Endothelial cell of umbilical vein (primary cell): ENCODE data around the gene PEX5L. TPM values are rescaled to one million over a fixed set of nuclear protein-coding genes. Genes with fewer than 3 reads are reported as not detected.

Experiments
- BruUV-seq: library from RNA; stranded (reverse); fragments of 400-500 nt; replicated peaks from 2 replicates; lab custom pipeline; 2021; lab: Mats Ljungman, UMichigan
- CTCF ChIA-PET: fragments of 300-600, 350-600 bp; sonication (Branson Sonifier 250); formaldehyde crosslinking; loops from one replicate; lab custom pipeline; 2021; ENCODE audit warnings: antibody characterized with exemption, inconsistent platforms; lab: Charles Lee
- POLR2A ChIA-PET: fragments of 300-600, 350-600 bp; sonication (Branson Sonifier 250); formaldehyde crosslinking; loops from one replicate; lab custom pipeline; 2021; ENCODE audit warnings: antibody characterized with exemption, inconsistent platforms; lab: Charles Lee
- DNase-seq: peaks from one replicate; pipeline ENCODE4 v3.0.0-alpha.2; 2011; ENCODE audit warnings: low read depth, low spot score
- FAIRE-seq: peaks from 2 replicates; lab custom pipeline; 2011; peaks lifted over from hg19 to GRCh38; lab: Jason Lieb, UNC
- H2AFZ ChIP-seq: 2 replicates; pipeline ENCODE4 v1.6.0; 2012; ENCODE audit warnings: low read depth, low read length, control low read depth, inconsistent platforms
- H3K27ac ChIP-seq: 2 replicates; pipeline ENCODE4 v1.5.1; 2011; ENCODE audit warnings: low read depth, mild to moderate bottlenecking, control low read depth, low read length, moderate library complexity; ENCODE audit not compliant: insufficient read depth
- H3K27me3 ChIP-seq, 2 experiments: 2 replicates each; pipeline versions ENCODE4 v1.6.0 to v1.6.1; 2011; ENCODE audit warnings: low read length in 2 of 2, mixed read lengths in 1 of 2; ENCODE audit not compliant: control insufficient read depth in 2 of 2, insufficient read depth in 2 of 2
- H3K36me3 ChIP-seq, 2 experiments: 2 replicates in 1 of 2; 3 replicates in 1 of 2; pipeline ENCODE4 v1.5.1; 2011; ENCODE audit warnings: low read length in 2 of 2, mild to moderate bottlenecking in 1 of 2, moderate library complexity in 1 of 2; ENCODE audit not compliant: control insufficient read depth in 2 of 2, insufficient read depth in 2 of 2; ENCODE audit errors: extremely low read depth in 1 of 2
- H3K4me1 ChIP-seq: 3 replicates; pipeline ENCODE4 v1.5.1; 2011; ENCODE audit warnings: mild to moderate bottlenecking, low read length; ENCODE audit not compliant: control insufficient read depth, insufficient read depth; ENCODE audit errors: extremely low read depth
- H3K4me2 ChIP-seq: 2 replicates; pipeline ENCODE4 v1.6.1; 2011; ENCODE audit warnings: low read length, control low read depth, mixed read lengths; ENCODE audit not compliant: insufficient read depth
- H3K4me3 ChIP-seq, 3 experiments: fragments of 200-600 bp in 1 of 3; sonication (generic), shearing (Covaris generic) in 1 of 3; replicated peaks in 1 of 3; 2 replicates each; pipeline ENCODE4 v1.5.1; 2011 to 2016; ENCODE audit warnings: control low read depth in 3 of 3, low read length in 3 of 3, mild to moderate bottlenecking in 2 of 3, inconsistent platforms in 1 of 3, low read depth in 1 of 3, moderate library complexity in 1 of 3; ENCODE audit not compliant: insufficient read depth in 1 of 3
- H3K79me2 ChIP-seq: 2 replicates; pipeline ENCODE4 v1.6.0; 2012; ENCODE audit warnings: low read length, inconsistent platforms; ENCODE audit not compliant: control insufficient read depth, insufficient read depth
- H3K9ac ChIP-seq: replicated peaks from 2 replicates; pipeline ENCODE3; 2011; ENCODE audit warnings: low read length, control low read depth; ENCODE audit not compliant: insufficient read depth; ENCODE audit errors: extremely low read depth
- H3K9me1 ChIP-seq: replicated peaks from 3 replicates; pipeline ENCODE4 v1.6.0; 2011; ENCODE audit warnings: mild to moderate bottlenecking, low read length; ENCODE audit not compliant: control insufficient read depth, insufficient read depth; ENCODE audit errors: extremely low read depth
- H3K9me3 ChIP-seq: replicated peaks from 2 replicates; pipeline ENCODE4 v1.5.1; 2012; ENCODE audit warnings: low read length, inconsistent platforms; ENCODE audit not compliant: control insufficient read depth, insufficient read depth
- H4K20me1 ChIP-seq: replicated peaks from 2 replicates; pipeline ENCODE3; 2011; ENCODE audit warnings: mild to moderate bottlenecking, low read length; ENCODE audit not compliant: control insufficient read depth, insufficient read depth; ENCODE audit errors: extremely low read depth
- CTCF ChIP-seq, 2 donors: IDR thresholded peaks; 1 replicate in 1 of 2; 2 replicates in 1 of 2; pipeline ENCODE4 v1.5.1; 2011; ENCODE audit warnings: low read length in 2 of 2, mild to moderate bottlenecking in 2 of 2, moderate library complexity in 2 of 2, control low read depth in 1 of 2, inconsistent platforms in 1 of 2, low read depth in 1 of 2; ENCODE audit not compliant: insufficient read depth in 1 of 2; ENCODE audit errors: extremely low read depth in 1 of 2
- EZH2 ChIP-seq: IDR thresholded peaks from 2 replicates; pipeline ENCODE4 v1.6.1; 2012; ENCODE audit warnings: borderline replicate concordance, low read depth, mild to moderate bottlenecking, moderate library complexity, low read length, inconsistent platforms; ENCODE audit not compliant: severe bottlenecking
- FOS ChIP-seq: IDR thresholded peaks from 2 replicates; pipeline ENCODE4 v1.6.1; 2011; ENCODE audit warnings: mild to moderate bottlenecking, low read length, moderate library complexity, borderline replicate concordance; ENCODE audit not compliant: insufficient read depth
- GATA2 ChIP-seq: IDR thresholded peaks from 2 replicates; pipeline ENCODE4 v1.7.0; 2011; ENCODE audit warnings: low read depth, mild to moderate bottlenecking, moderate library complexity, mixed read lengths, low read length; ENCODE audit not compliant: insufficient read length, insufficient read depth
- JUN ChIP-seq: IDR thresholded peaks from 2 replicates; pipeline ENCODE4 v1.6.1; 2011; ENCODE audit warnings: borderline replicate concordance, low read depth; ENCODE audit not compliant: insufficient read length, insufficient read depth
- MYC ChIP-seq: IDR thresholded peaks from one replicate; pipeline ENCODE4 v1.6.1; 2011; ENCODE audit warnings: mild to moderate bottlenecking, low read depth, low read length
- POLR2A ChIP-seq: IDR thresholded peaks from 2 replicates; pipeline ENCODE4 v1.6.1; 2012; ENCODE audit warnings: low read depth, mild to moderate bottlenecking, control low read depth, low read length
- POLR2AphosphoS5 ChIP-seq: IDR thresholded peaks from 2 replicates; pipeline ENCODE4 v1.6.1; 2012; ENCODE audit warnings: low read depth, mild to moderate bottlenecking, control low read depth, low read length, moderate library complexity; ENCODE audit not compliant: insufficient read depth
- dilution Hi-C: fragments of 300-500 bp; cut with MboI; formaldehyde crosslinking; loops from one replicate; pipeline ENCODE4 v1.15.0; 2019; ENCODE audit warnings: low sequenced_read_pairs; ENCODE audit not compliant: extremely low pct_ligation_motif_present
- intact Hi-C: fragments of 100-400 bp; cut with micrococcal nuclease; formaldehyde crosslinking; loops from one replicate; pipeline ENCODE4 v1.10.0; 2022
- polyA plus RNA-seq, 4 experiments: library from polyadenylated mRNA; depleted of rRNA in 3 of 4; stranded (reverse) in 3 of 4; unstranded in 1 of 4; fragments of >200 nt; gene quantifications; 2 replicates each; pipeline versions ENCODE4 v1.2.1 to v1.2.3, GENCODE V29; 2011 to 2012; ENCODE audit warnings: missing spikeins in 1 of 4
- total RNA-seq: library from RNA; stranded (reverse); gene quantifications from 2 replicates; pipeline ENCODE4 v1.2.3, GENCODE V29; 2021
- TF ChIP-seq, protein P1 (sequence below): IDR thresholded peaks from 2 replicates; pipeline ENCODE4 v1.6.1; 2011; ENCODE audit not compliant: insufficient read depth, insufficient read length

The PEX5L gene
- total and polyA plus RNA-seq, 2 donors (not counting 3 experiments of a cell fraction or from before 2014, with no cell fraction given), result not detected

DNA sequence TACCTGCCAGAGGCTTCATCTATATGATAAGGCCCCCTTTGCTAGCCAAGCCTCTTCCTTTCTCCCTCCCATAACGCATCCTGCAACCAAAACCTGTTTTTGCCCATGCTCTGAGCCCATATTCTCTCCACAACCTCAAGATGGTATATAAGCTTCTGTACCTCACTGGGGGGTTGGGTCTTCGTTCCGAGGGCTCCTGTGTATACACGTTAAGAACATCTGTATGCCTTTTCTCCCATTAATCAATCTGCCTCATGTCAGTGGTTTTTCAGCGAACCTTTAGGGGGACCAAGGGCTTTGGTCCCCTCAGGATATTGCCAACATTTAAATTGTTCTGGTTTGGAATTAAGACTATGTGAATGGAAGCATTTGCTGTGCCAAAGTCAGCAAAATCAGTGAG, 168.0 kb downstream of the PEX5L start:
- no peaks in the 10 kb centered on the region for H3K36me3 ChIP-seq
- no peaks in the 10 kb centered on the region for H3K27me3 ChIP-seq
- POLR2A ChIA-PET, result no interaction called here
- DNase-seq (no peak), FAIRE-seq (no peak)
- intact Hi-C loops, result no loop called here
- no peak overlapping the region for H3K9ac ChIP-seq
- no peaks in the 10 kb centered on the region for H3K9me3 ChIP-seq
- TF ChIP-seq CTCF (IDR thresholded peaks at IDR 0.05; ENCODE audit: extremely low read depth in 1 of 2, insufficient read depth in 1 of 2, low read depth in 1 of 2, low read length in 2 of 2) (no peak), POLR2AphosphoS5 (no peak), FOS (no peak), POLR2A (no peak), GATA2 (no peak), MYC (no peak), JUN (no peak), EZH2 (no peak)
- TF ChIP-seq, protein P1, sequence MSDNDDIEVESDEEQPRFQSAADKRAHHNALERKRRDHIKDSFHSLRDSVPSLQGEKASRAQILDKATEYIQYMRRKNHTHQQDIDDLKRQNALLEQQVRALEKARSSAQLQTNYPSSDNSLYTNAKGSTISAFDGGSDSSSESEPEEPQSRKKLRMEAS, result no peak
- no peak overlapping the region for H3K4me3 ChIP-seq
- no peak overlapping the region for H3K27ac ChIP-seq
- no peaks in the 10 kb centered on the region for H3K79me2 ChIP-seq
- no peaks in the 10 kb centered on the region for H4K20me1 ChIP-seq
- H3K4me2 ChIP-seq, result no peak overlapping the region
- dilution Hi-C loops, result no loop called here
- no peaks in the 10 kb centered on the region for H3K9me1 ChIP-seq
- CTCF ChIA-PET, result interaction anchor here (1.4 kb wide), 1 partner anchor 17 kb away, joined by 4 read pairs; no protein-coding TSS in a partner anchor
- no peak overlapping the region for H2AFZ ChIP-seq
- no TSS peak for BruUV-seq
- H3K4me1 ChIP-seq, result no peaks in the 10 kb centered on the region
